GM21825 (cell line): ENCODE measurements around the gene OGFRL1.

Experiments
- ATAC-seq: cut with Tn5 transposase; IDR thresholded peaks from one replicate; pipeline ENCODE4 v1.9.1; 2021; ENCODE audit warnings: mild to moderate bottlenecking, moderate library complexity; ENCODE audit not compliant: unreplicated experiment

OGFRL1 gene

GRCh38 chr6:71333050-71333449 lies 44.4 kb downstream of the OGFRL1 start:
- ATAC-seq = no peak

GRCh38 chr6:71333697-71334096 lies 45.1 kb downstream of the OGFRL1 start:
- no peak for ATAC-seq

GRCh38 chr6:71334768-71335167 lies 46.2 kb downstream of the OGFRL1 start:
- peak; percentile 82 for ATAC-seq

- ATAC-seq = no peak
Observed at GRCh38 chr6:71335544-71335943, 46.9 kb downstream of the OGFRL1 start.

GRCh38 chr6:71336901-71337300 lies 48.3 kb downstream of the OGFRL1 start:
- ATAC-seq = no peak

GRCh38 chr6:71338540-71339316 lies 50.1 kb downstream of the OGFRL1 start:
- no peak for ATAC-seq

GRCh38 chr6:71342772-71343171 lies 54.2 kb downstream of the OGFRL1 start:
- no peak for ATAC-seq

GRCh38 chr6:71345476-71346333 lies 57.1 kb downstream of the OGFRL1 start:
- ATAC-seq = no peak

- ATAC-seq = no peak
Observed at GRCh38 chr6:71346334-71346694, 57.7 kb downstream of the OGFRL1 start.

- ATAC-seq = no peak
Observed at GRCh38 chr6:71347119-71347518, 58.5 kb downstream of the OGFRL1 start.

GRCh38 chr6:71349395-71349794 lies 60.8 kb downstream of the OGFRL1 start:
- ATAC-seq = no peak

- ATAC-seq = no peak
Observed at GRCh38 chr6:71349976-71350615, 61.5 kb downstream of the OGFRL1 start.

- no peak for ATAC-seq
Observed at GRCh38 chr6:71351190-71351589, 62.6 kb downstream of the OGFRL1 start.
